HFF-Myc (cell line): ENCODE measurements around the gene ROBO1.

Source experiments
- DNase-seq: peaks from one replicate; pipeline ENCODE4 v3.0.0-alpha.2; 2011; ENCODE audit warnings: low read depth; ENCODE audit errors: extremely low read depth
- H3K4me3 ChIP-seq: replicated peaks from 2 replicates; pipeline ENCODE4 v1.5.1; 2011; ENCODE audit warnings: low read depth, mild to moderate bottlenecking, control low read depth, low read length
- TF ChIP-seq, protein P1 (sequence below): IDR thresholded peaks from 2 replicates; pipeline ENCODE4 v1.5.1; 2012; ENCODE audit warnings: mild to moderate bottlenecking, low read depth, low read length, control low read depth; ENCODE audit errors: missing control alignments

ROBO1 gene

DNA sequence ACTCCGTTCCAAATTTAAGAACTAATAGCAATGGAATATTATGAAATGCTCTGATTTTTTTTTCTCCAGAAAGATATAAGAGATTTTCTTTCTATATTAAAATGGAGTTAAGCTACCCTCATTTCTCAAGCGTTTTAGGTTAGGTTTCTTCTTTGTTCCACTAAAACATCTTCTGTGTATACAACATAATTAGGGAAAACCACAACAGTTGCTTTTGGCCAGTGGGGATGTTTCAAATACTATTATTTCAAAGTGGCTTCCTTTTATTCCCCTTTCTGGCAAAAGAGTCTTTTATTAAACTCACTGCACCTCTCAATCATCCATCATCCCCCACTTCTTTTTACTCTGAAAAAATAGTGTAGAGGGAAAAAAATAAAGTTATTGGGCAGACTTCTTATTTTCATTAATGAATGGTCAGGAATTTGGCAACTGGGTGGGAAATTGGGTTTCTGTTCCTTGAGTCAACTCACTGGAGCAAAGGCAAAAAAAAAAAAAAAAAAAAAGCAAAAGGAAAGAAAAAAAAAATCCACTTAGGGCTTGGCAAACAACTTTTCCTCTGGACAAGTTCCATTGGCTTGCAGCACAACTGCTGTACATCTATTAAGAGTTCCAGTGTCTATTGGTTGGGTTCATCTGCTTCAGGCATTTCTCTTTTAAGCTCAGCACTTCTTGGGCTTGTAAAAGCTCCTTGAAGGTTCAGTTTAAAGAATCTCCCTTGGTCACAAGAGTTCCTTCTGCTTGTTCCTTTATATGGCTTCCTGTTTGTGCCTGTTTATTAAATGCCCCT lies 963.4 kb downstream of the ROBO1 start:
- H3K4me3 ChIP-seq: no peak overlapping the region
- DNase-seq: peak; percentile 72
- TF ChIP-seq, protein P1, sequence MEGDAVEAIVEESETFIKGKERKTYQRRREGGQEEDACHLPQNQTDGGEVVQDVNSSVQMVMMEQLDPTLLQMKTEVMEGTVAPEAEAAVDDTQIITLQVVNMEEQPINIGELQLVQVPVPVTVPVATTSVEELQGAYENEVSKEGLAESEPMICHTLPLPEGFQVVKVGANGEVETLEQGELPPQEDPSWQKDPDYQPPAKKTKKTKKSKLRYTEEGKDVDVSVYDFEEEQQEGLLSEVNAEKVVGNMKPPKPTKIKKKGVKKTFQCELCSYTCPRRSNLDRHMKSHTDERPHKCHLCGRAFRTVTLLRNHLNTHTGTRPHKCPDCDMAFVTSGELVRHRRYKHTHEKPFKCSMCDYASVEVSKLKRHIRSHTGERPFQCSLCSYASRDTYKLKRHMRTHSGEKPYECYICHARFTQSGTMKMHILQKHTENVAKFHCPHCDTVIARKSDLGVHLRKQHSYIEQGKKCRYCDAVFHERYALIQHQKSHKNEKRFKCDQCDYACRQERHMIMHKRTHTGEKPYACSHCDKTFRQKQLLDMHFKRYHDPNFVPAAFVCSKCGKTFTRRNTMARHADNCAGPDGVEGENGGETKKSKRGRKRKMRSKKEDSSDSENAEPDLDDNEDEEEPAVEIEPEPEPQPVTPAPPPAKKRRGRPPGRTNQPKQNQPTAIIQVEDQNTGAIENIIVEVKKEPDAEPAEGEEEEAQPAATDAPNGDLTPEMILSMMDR: no peak

DNA sequence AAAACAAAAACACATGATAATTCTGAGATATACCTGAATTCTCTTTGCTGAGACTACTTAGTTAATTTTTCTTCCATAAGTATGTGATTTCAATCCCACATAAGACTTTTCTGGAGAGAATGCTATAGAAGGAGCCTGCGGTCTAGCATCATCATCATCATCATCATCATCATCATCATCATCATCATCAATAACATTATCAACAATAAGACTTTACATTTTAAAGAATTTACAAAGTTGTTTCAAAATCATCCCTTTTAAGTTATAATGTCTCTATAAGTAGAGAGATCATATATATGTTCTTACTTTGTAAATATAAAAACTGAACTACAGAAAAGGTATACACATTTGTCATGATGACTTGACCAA lies 965.3 kb downstream of the ROBO1 start:
- DNase-seq: no peak
- H3K4me3 ChIP-seq: no peak overlapping the region

DNA sequence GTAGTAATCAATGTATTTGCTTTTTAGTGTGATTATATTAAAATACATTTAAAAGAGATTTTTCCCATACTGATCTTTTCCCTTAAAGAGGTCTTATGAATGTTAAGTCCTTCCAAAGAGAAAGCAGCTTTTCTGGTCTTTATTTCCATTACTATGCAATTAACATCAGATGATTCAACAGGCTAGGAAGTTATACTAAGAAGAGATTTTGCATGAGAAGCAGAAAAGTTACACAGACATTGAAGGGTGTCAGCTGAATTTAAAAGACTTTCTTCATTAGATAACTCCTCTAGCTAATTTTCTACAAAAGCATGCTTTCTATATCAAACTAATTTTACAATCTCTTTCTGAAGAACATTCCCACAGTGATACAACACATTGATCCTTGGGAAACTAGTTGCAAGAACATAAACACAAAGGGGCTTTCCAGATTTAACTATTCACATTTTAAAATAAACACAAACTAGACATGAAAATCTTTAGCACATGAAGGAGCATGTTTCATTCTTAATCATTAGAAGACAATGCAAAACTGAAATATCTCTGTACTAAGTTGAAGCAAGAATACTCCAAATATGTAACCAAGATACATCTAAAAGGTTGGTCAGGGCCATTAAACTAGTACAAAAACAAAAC lies 965.8 kb downstream of the ROBO1 start:
- no peak for DNase-seq
- TF ChIP-seq, protein P1: no peak
- H3K4me3 ChIP-seq: no peak overlapping the region

More for the DNA sequence above, 965.3 kb downstream of the ROBO1 start:
- TF ChIP-seq, protein P1: no peak

DNA sequence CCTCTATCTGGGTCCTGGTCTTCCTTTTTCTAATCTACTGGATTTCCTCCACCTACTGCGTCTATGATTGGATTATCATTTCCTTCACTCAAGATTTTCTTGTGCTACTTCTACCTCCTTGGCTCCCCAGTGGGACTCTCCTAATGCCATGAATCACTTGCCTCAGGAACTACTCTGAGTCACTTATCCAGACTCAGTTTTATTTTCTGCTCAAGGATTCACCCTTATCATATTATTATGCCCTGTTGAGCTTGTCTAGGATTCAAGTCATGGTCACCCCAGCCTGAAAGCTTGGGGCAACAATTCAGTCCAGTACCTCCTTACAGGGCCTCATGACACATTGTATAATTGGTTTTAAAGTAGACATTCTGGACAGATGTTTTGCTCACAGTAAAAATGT lies 968.1 kb downstream of the ROBO1 start:
- TF ChIP-seq, protein P1: no peak
- no peak for DNase-seq
- H3K4me3 ChIP-seq: no peak overlapping the region

DNA sequence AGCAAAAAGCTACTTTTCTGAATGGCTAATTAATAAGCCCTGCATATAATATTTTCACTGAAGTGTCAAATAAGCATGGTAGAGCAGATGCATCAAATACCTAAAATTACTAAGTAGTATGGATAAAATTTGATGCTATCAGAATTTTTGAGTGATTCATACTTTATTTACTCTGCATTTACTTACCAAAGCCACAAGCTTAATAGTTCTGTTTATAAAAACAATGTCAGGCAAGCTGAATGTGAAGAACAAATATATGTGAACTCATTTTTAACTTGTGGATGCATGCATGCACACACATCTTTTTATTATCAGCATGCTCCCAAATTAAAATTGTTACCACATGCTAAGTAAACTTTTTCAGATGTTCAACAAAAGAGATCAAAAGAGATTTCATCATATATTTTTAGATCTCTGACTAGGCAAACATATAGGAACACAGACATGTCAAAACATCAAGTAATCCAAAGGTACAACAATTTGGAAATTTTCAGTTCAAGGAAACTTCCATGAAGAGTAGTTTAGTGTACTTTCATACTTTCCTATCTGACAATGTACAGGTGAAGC lies 969.4 kb downstream of the ROBO1 start:
- TF ChIP-seq, protein P1: no peak
- DNase-seq: peak; percentile 25
- H3K4me3 ChIP-seq: no peak overlapping the region

DNA sequence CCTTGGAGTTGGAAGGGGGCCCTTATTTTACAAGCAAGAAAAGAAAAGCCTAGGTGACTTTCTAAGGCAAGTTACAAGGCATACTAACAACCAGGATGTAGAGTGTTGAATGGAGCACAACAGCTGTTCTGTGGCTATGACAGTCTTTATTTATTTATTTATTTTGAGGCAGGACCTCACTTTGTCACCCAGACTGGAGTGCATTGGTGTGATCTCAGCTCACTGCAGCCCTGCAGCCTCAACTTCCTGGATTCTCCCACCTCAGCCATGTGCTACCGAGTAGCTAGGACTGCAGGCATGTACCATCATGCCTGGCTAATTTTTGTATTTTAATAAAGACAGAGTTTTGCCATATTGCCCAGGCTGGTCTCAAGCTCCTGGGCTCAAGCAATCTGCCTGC lies 973.4 kb downstream of the ROBO1 start:
- TF ChIP-seq, protein P1: no peak
- no peak overlapping the region for H3K4me3 ChIP-seq
- DNase-seq: no peak
